HG03060 (cell line): ENCODE data around the gene ABO.
"Not testable (repeated sequence)": the region's sequence is repeated elsewhere in the genome, so short reads cannot be mapped to it uniquely, and the experiment has no call there.

ENCODE experiments used
- ATAC-seq: cut with Tn5 transposase; IDR thresholded peaks from one replicate; pipeline ENCODE4 v1.9.1; 2021; ENCODE audit warnings: low read depth, moderate number of reproducible peaks; ENCODE audit not compliant: unreplicated experiment

The ABO gene

GRCh38 chr9:133294257-133294656, 19.3 kb upstream of the ABO start:
- no peak for ATAC-seq

GRCh38 chr9:133290751-133291302, 15.8 kb upstream of the ABO start:
- no peak for ATAC-seq

- ATAC-seq = no peak
Observed at GRCh38 chr9:133286523-133286922, 11.5 kb upstream of the ABO start.

GRCh38 chr9:133285252-133285775, 10.3 kb upstream of the ABO start:
- no peak for ATAC-seq

GRCh38 chr9:133284362-133284761, 9.4 kb upstream of the ABO start:
- no peak for ATAC-seq

GRCh38 chr9:133283255-133284032, 8.4 kb upstream of the ABO start:
- ATAC-seq = not testable (repeated sequence)

GRCh38 chr9:133282464-133283238, 7.7 kb upstream of the ABO start:
- ATAC-seq = no peak

DNA sequence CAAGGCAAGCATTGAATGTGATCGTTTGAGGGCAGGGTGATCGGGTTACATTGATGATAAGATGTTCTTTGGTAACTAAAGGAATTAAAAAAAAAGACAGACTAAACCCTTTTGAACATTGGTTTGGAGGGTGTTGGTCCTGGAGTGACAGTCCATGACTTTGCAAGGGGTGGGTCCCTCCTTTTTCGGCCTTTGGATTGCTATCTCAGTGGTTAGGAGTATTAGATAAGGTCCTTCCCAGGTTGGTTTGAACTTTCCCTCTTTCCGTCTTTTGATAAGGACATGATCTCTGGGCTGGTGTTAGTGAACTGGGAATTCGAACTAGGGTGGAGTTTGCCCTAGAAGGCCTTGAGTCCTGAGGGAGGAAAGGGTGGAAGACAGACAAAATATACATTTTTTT, 5.4 kb upstream of the ABO start:
- ATAC-seq = no peak

GRCh38 chr9:133278161-133279114, 3.4 kb upstream of the ABO start:
- no peak for ATAC-seq

GRCh38 chr9:133277467-133277866, 2.5 kb upstream of the ABO start:
- no peak for ATAC-seq

DNA sequence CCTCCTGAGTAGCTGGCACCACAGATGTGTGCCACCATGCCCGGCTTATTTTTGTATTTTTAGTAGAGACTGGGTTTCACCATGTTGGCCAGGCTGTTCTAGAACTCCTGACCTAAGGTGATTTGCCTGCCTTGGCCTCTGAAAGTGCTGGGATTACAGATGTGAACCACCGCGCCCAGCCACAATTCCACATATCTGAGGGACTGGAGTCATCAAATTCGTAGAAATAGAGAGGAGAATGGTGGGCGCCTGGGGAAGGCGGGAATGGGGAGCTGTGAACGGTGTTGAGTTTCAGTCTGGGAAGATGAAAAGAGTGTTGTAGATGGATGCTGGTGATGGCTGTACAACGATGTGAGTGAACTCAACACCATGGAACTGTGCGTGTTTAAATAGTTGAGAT, 1.9 kb upstream of the ABO start:
- no peak for ATAC-seq

- no peak for ATAC-seq
Observed at GRCh38 chr9:133276001-133276884, 1.2 kb upstream of the ABO start.

DNA sequence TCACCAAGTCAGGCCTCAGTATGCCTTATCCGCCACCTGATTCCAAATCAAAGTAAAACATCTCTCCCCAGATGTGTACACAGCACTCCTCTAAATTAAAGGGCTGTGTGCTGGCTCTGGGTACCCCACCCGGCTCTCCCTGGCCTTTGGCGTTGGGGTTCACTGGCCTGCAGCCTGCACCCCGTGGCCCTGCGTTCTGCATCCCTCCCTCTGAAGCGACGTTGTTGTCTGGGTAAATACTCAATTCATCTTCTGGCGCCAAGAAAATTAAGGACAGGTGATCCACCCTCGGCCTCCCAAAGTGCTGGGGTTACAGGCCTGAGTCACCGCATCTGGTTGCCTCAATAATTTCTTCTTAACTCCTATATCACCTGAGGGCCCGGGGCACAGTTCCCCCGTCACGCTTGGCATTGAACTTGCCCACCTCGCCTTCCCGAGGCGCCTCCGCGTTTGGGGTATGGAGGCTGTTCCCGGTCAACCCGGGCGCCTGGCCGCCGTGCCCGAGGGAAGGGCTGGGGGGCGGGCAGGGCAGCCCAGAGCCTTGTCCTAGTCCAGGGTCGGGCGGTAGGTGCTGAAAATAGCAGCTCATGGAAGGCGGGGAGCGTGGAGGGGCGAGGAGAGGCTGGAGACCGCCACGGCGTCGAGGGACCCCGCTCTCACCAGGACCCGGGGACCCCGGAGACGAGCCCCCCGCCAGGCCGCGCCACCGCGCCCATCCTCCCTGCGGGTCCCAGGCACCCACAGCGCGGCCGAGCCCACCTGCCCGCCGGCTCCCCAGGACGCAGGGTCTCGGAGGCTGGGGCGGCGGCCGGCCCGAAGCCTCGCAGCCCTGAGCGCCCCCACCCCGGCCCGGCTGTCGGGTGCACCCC, 531 bp downstream of the ABO start:
- ATAC-seq = no peak

GRCh38 chr9:133273819-133274218, 1.2 kb downstream of the ABO start:
- no peak for ATAC-seq

DNA sequence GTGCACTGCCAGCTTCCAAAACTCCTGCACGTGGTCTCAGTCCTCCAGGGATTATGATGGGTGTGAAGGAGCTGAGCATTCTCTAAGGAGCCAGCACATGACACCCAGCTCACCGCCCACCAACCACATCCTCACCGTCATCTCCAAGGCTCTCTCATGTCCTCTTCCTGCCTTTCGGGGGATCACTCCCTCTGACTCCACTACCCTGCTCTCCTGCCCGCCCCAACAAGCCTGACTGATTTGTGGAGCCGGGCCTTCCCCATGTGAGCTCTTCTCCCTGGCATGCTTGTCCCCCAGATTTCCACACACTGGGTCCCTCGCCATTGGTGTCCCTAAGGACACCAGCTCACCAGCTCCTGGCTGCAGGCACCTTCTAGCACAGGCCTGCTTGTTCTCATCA, 1.9 kb downstream of the ABO start:
- no peak for ATAC-seq

- no peak for ATAC-seq
Observed at GRCh38 chr9:133269537-133270362, 5.3 kb downstream of the ABO start.

- ATAC-seq = not testable (repeated sequence)
Observed at GRCh38 chr9:133269136-133269535, 5.9 kb downstream of the ABO start.
